Measurements from ENCODE around the gene TMEM14B.
"Not testable (repeated sequence)": the region's sequence is repeated elsewhere in the genome, so short reads cannot be mapped to it uniquely, and the experiment has no call there.

The TMEM14B gene

DNA sequence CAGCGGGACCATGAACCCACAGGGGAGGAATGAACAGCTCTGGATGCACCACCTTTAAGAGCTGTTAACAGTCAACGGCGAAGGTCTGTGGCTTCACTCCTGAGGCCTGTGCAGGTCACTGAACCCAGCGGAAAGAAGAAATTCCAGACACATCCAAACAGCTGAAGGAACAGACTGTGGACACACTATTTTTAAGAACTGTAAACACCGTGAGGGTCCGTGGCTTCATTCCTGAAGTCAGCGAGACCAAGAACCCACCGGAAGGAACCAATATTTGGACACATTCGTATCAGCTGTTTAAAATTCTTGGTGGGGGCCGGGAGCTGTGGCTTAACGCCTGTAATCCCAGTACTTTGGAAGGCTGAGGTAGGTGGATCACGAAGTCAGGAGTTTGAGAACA, 5.4 kb upstream of the TMEM14B start:
- no peak overlapping the region for H3K27ac Mint-ChIP-seq
- peak overlapping the region in 1 of 3 experiments; percentile 22 for H3K4me3 Mint-ChIP-seq
- H3K27me3 Mint-ChIP-seq (ENCODE audit: low read depth) = peaks cover 10% of the 10 kb centered on the region
- no peaks in the 10 kb centered on the region for H3K9me3 Mint-ChIP-seq
- peaks cover 7% of the 10 kb centered on the region for H3K4me1 Mint-ChIP-seq
- peaks cover 7% of the 10 kb centered on the region for H3K36me3 Mint-ChIP-seq (ENCODE audit: low read depth)
- TF ChIP-seq, protein P1, sequence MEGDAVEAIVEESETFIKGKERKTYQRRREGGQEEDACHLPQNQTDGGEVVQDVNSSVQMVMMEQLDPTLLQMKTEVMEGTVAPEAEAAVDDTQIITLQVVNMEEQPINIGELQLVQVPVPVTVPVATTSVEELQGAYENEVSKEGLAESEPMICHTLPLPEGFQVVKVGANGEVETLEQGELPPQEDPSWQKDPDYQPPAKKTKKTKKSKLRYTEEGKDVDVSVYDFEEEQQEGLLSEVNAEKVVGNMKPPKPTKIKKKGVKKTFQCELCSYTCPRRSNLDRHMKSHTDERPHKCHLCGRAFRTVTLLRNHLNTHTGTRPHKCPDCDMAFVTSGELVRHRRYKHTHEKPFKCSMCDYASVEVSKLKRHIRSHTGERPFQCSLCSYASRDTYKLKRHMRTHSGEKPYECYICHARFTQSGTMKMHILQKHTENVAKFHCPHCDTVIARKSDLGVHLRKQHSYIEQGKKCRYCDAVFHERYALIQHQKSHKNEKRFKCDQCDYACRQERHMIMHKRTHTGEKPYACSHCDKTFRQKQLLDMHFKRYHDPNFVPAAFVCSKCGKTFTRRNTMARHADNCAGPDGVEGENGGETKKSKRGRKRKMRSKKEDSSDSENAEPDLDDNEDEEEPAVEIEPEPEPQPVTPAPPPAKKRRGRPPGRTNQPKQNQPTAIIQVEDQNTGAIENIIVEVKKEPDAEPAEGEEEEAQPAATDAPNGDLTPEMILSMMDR (IDR thresholded peaks at IDR 0.05; ENCODE audit: unreplicated experiment in 3 of 3) = no peak

DNA sequence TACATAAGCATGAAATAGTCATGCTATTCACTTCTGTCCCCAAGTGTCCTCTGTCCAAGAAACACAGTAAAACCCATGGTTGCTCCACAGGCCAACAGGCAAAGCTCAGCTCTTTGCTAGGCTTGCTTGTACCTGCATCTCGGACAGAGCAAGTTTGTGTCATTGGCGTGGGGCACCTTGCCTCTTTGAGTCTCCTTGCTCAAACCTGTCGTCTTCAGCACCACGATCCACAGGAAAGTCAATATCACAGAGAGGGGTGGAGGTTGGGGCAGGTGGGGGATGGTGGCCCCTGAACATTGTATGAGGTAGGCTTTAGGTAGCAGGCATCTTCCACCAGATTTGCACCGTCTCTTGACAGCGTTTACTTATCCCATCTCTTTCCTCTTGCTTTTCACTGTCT, 4.1 kb upstream of the TMEM14B start:
- Mint-ChIP-seq H3K36me3 (ENCODE audit: low read depth) (peaks cover 7% of the 10 kb centered on the region), H3K27me3 (ENCODE audit: low read depth) (peaks cover 10% of the 10 kb centered on the region), H3K4me1 (peaks cover 9% of the 10 kb centered on the region), H3K4me3 (no peak overlapping the region), H3K9me3 (no peaks in the 10 kb centered on the region), H3K27ac (no peak overlapping the region)
- TF ChIP-seq, protein P1 (IDR thresholded peaks at IDR 0.05; ENCODE audit: unreplicated experiment in 3 of 3) = no peak

DNA sequence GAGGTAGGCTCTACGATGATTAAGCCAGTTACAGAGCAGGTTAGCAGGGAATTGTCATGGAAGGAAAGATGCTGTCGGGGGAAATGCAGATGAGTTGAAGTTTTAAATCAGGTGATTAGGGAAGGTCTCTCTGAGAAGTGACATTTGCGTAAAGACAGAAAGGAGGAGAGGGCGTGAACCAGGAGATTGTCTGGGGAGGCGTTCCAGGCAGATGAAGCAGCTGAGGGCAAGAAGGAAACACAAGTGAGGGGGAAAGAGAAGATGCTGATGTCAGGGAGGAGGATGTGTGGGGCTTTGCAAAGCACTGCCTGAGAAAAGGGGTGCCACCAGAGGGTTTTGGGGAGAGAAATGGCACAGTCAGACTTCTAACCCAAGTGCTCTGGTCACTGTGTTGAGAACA, 2.5 kb upstream of the TMEM14B start:
- Mint-ChIP-seq H3K27ac (peak overlapping the region in 2 of 3 experiments; percentile 0 to 3), H3K36me3 (ENCODE audit: low read depth) (peaks cover 7% of the 10 kb centered on the region), H3K4me1 (peaks cover 24% of the 10 kb centered on the region), H3K9me3 (no peaks in the 10 kb centered on the region), H3K27me3 (ENCODE audit: low read depth) (peaks cover 10% of the 10 kb centered on the region), H3K4me3 (peak overlapping the region; percentile 13 to 96 (median 16))
- TF ChIP-seq, protein P1 (IDR thresholded peaks at IDR 0.05; ENCODE audit: unreplicated experiment in 3 of 3) = no peak

DNA sequence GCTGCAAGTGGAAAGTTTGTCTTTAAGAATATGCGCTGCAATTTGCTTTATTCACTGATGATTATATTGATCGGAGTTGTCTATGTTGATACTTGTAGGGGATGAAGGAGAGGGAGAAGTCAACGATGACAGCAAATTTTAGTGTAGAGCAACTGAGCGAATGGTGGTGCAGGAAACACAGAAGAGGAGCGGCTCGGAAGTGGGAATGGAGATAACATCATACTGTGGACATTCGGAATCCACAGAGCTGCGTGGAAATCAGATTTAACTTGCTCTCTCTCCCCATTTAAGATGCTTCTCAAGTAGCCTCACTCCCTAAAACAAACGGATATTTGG, 722 bp upstream of the TMEM14B start:
- Mint-ChIP-seq H3K27me3 (ENCODE audit: low read depth) (peaks cover 10% of the 10 kb centered on the region), H3K9me3 (no peaks in the 10 kb centered on the region), H3K4me3 (peak overlapping the region; percentile 96 to 98 (median 97)), H3K4me1 (peaks cover 35% of the 10 kb centered on the region), H3K27ac (peak overlapping the region; percentile 81 to 90 (median 87)), H3K36me3 (ENCODE audit: low read depth) (peaks cover 8% of the 10 kb centered on the region)
- TF ChIP-seq, protein P1 (IDR thresholded peaks at IDR 0.05; ENCODE audit: unreplicated experiment in 3 of 3) = no peak

DNA sequence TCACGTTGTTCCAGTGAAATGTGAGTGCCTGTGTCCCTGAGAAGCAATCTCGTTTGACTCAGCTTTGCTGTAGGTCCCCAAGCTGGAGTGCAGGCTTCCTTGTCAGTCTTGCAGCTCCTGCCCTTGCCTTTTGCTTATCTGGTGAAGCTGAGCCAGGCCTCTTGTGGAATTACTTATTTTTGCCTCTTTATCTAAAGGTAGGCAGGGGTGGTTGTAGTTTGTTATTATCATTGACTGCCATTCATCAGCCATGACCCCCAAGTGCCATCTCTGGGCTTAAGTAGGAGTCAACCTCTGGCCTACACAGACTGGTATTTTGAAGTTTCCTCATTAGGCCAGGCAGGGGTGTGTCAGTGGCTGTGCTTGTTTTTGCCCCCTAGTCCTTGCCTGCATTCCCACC, 2.1 kb downstream of the TMEM14B start:
- Mint-ChIP-seq H3K9me3 (no peaks in the 10 kb centered on the region), H3K36me3 (ENCODE audit: low read depth) (peaks cover 27% of the 10 kb centered on the region), H3K27me3 (ENCODE audit: low read depth) (peaks cover 7% of the 10 kb centered on the region), H3K4me1 (peaks cover 35% of the 10 kb centered on the region), H3K27ac (peak overlapping the region; percentile 63 to 86 (median 65)), H3K4me3 (peak overlapping the region; percentile 72 to 98 (median 96))
- TF ChIP-seq, protein P1 (IDR thresholded peaks at IDR 0.05; ENCODE audit: unreplicated experiment in 3 of 3) = no peak

DNA sequence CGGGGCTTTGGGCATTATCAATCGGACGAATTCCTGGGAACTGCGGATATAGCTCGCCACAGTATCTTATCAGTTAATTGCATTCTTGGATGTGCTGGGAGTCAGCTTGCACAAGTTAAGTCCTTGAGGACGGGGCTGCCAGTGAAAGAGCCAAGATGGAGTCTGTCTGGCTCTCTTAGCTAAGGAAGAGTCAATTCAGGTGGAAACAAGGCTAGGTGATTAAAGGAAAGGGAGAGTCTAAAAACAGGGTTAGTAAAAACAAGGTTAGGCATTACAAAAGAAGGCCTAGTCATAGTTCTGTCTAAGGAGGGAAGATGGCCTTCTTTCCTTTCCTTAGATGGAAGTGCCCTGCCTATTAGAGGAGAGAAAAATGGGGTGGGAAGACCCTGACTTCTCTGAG, 3.0 kb downstream of the TMEM14B start:
- Mint-ChIP-seq H3K27ac (peak overlapping the region in 1 of 3 experiments; percentile 86), H3K4me3 (peak overlapping the region in 2 of 3 experiments; percentile 32 to 96), H3K36me3 (ENCODE audit: low read depth) (peaks cover 35% of the 10 kb centered on the region), H3K4me1 (peaks cover 35% of the 10 kb centered on the region)
- not testable (repeated sequence) for H3K9me3 Mint-ChIP-seq; H3K27me3 Mint-ChIP-seq (ENCODE audit: low read depth)

DNA sequence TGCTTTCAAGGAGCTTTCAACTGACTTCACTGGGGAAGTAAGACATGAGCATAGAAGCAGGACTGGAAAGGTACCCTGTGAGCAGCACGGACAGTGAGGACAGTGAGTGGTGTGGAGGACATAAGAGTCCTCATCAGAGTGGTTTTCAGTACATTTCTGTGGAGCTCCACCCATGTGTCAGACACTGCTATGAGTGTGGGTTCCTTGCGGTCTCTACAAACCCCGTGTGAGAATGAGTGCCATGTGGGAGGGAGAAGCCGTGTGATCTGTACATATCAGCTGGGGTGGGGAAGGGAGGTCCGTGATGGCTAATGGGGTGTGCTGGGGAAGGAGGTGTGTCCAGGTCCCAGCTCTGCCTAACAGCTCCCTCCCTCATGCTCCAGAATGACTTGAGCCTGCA, 4.2 kb downstream of the TMEM14B start:
- H3K4me3 Mint-ChIP-seq; H3K27ac Mint-ChIP-seq; H3K27me3 Mint-ChIP-seq (ENCODE audit: low read depth); H3K9me3 Mint-ChIP-seq: not testable (repeated sequence)
- Mint-ChIP-seq H3K36me3 (ENCODE audit: low read depth) (peaks cover 46% of the 10 kb centered on the region), H3K4me1 (peaks cover 32% of the 10 kb centered on the region)

Measured in nephron (organoid).